GDM1 (cell line): ENCODE measurements around the gene ZFP3.
"Not testable (repeated sequence)": the region's sequence is repeated elsewhere in the genome, so short reads cannot be mapped to it uniquely, and the experiment has no call there.

ENCODE experiments used
- DNase-seq: peaks from one replicate; lab custom pipeline; 2025; lab: John Stamatoyannopoulos, UW

Gene ZFP3

GRCh38 chr17:5078106-5079028 is at the start of gene ZFP3:
Gene ZFP3, plus strand, starts transcription at chr17:5078467. Its CDS starts 13,038 bp downstream, at chr17:5091505.
- no peak for DNase-seq

GRCh38 chr17:5030168-5030567 is 48.1 kb upstream of the ZFP3 start:
- not testable (repeated sequence) for DNase-seq

- peak; percentile 87 for DNase-seq
Measured at GRCh38 chr17:5031365-5032082, 46.7 kb upstream of the ZFP3 start.

- no peak for DNase-seq
Measured at GRCh38 chr17:5032865-5033264, 45.4 kb upstream of the ZFP3 start.

GRCh38 chr17:5033352-5034015 is 44.8 kb upstream of the ZFP3 start:
- no peak for DNase-seq

GRCh38 chr17:5034063-5034462 is 44.2 kb upstream of the ZFP3 start:
- no peak for DNase-seq

GRCh38 chr17:5034651-5035050 is 43.6 kb upstream of the ZFP3 start:
- no peak for DNase-seq

- no peak for DNase-seq
Measured at GRCh38 chr17:5035315-5035714, 43.0 kb upstream of the ZFP3 start, which contains the start of gene SLC52A1. Gene SLC52A1, minus strand, starts transcription at chr17:5035426. Its CDS starts 820 bp downstream, at chr17:5034606.

- no peak for DNase-seq
Measured at GRCh38 chr17:5042157-5043022, 35.9 kb upstream of the ZFP3 start.

GRCh38 chr17:5043524-5043923 is 34.7 kb upstream of the ZFP3 start:
- DNase-seq: no peak

GRCh38 chr17:5044630-5045029 is 33.6 kb upstream of the ZFP3 start:
- DNase-seq: no peak

- DNase-seq: no peak
Measured at GRCh38 chr17:5045496-5045895, 32.8 kb upstream of the ZFP3 start.

- no peak for DNase-seq
Measured at GRCh38 chr17:5047446-5047845, 30.8 kb upstream of the ZFP3 start.

- no peak for DNase-seq
Measured at GRCh38 chr17:5049314-5049841, 28.9 kb upstream of the ZFP3 start.

- DNase-seq: no peak
Measured at GRCh38 chr17:5050278-5050677, 28.0 kb upstream of the ZFP3 start.

- no peak for DNase-seq
Measured at GRCh38 chr17:5055543-5055942, 22.7 kb upstream of the ZFP3 start.

GRCh38 chr17:5065227-5065744 is 13.0 kb upstream of the ZFP3 start:
- no peak for DNase-seq

- DNase-seq: no peak
Measured at GRCh38 chr17:5068236-5068635, 10.0 kb upstream of the ZFP3 start.

GRCh38 chr17:5069724-5070123 is 8.5 kb upstream of the ZFP3 start:
- no peak for DNase-seq

- not testable (repeated sequence) for DNase-seq
Measured at GRCh38 chr17:5075472-5075871, 2.8 kb upstream of the ZFP3 start.

- DNase-seq: not testable (repeated sequence)
Measured at GRCh38 chr17:5077275-5077674, 992 bp upstream of the ZFP3 start.
